GM12873 (cell line): ENCODE results near the gene ABLIM2.

Experiments
- CTCF ChIP-seq: IDR thresholded peaks from 2 replicates; pipeline ENCODE4 v1.5.1; 2012; ENCODE audit warnings: low read depth, mild to moderate bottlenecking, moderate library complexity, low read length, control low read depth; ENCODE audit not compliant: insufficient read depth; ENCODE audit errors: missing control alignments

Gene ABLIM2

DNA sequence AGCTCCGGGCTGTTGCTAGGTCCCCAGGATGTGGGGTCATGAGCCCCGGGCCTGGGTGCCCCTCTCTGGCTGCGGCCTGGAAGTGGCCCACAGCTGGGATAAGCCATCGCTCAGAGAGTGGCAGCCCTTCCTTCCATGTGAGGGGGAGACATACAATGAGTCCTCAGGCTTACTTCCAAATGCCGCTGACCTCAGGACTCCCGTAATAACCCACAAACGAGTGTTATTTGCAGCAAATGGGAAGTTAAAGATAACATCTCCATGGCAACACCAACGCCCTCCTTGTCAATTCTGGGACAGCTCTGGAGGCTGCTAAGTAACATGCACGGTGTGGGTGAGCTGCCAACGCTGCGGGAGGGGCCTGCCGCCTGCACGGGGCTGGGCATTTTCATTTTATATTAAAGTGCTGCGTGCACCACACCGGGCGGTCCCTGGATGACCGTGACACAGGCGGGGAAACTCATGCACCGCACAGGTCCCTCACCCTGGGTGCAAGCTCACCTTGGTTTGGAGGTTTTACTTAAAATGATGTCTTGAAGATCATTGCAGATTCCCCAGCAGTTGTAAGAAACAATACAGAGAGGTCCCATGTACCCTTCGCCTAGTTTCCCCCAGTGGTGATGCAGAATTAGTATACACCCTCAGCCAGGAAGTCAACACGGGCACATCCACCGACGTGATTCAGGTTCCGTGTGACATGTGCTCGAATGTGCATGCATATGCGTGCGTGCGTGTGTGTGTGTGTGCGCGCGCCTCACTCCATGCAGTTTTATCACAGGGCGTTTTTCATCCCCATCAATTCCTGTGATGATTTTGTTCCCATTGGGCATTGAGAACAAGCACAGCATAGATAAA lies 79.4 kb downstream of the ABLIM2 start:
- no peak for TF ChIP-seq CTCF

- TF ChIP-seq CTCF: no peak
These were observed 80.0 kb downstream of the ABLIM2 start for GRCh38 chr4:8078610-8079015.

GRCh38 chr4:8078109-8078494 lies 80.5 kb downstream of the ABLIM2 start:
- no peak for TF ChIP-seq CTCF

- TF ChIP-seq CTCF: no peak
These were observed 81.2 kb downstream of the ABLIM2 start for GRCh38 chr4:8077181-8078108.

GRCh38 chr4:8076023-8076422 lies 82.6 kb downstream of the ABLIM2 start:
- no peak for TF ChIP-seq CTCF

GRCh38 chr4:8073206-8073863 lies 85.3 kb downstream of the ABLIM2 start:
- TF ChIP-seq CTCF: no peak
